NB4 (cell line): ENCODE results near the gene DLG4.

Experiments
- DNase-seq: peaks from one replicate; pipeline ENCODE4 v3.0.0; 2010; ENCODE audit warnings: low read depth
- H3K4me3 ChIP-seq: one replicate; pipeline ENCODE4 v1.5.1; 2011; ENCODE audit warnings: mild to moderate bottlenecking, low read depth, low read length, moderate library complexity
- CTCF ChIP-seq: IDR thresholded peaks from one replicate; pipeline ENCODE4 v1.5.1; 2012; ENCODE audit warnings: low read depth, low read length
- MAX ChIP-seq: IDR thresholded peaks from 2 replicates; pipeline ENCODE4 v1.6.1; 2011; ENCODE audit warnings: low read depth, low read length
- MYC ChIP-seq: IDR thresholded peaks from 2 replicates; pipeline ENCODE4 v1.6.1; 2011; ENCODE audit warnings: low read depth, low read length
- POLR2A ChIP-seq: IDR thresholded peaks from 2 replicates; pipeline ENCODE4 v1.6.1; 2011; ENCODE audit warnings: mild to moderate bottlenecking; ENCODE audit not compliant: insufficient read length; ENCODE audit errors: extremely low read depth

Gene DLG4

GRCh38 chr17:7216242-7217112 is 3.2 kb downstream of the DLG4 start:
- peak overlapping the region; percentile 28 for H3K4me3 ChIP-seq
- no peak for TF ChIP-seq CTCF
- TF ChIP-seq MYC: no peak
- no peak for TF ChIP-seq MAX
- no peak for TF ChIP-seq POLR2A
- peak; percentile 14 for DNase-seq

- H3K4me3 ChIP-seq: peak overlapping the region; percentile 50
- TF ChIP-seq MAX (peak; percentile 43; the same call in 1 of the 2 replicates), CTCF (no peak)
- peak; percentile 65 for DNase-seq
Observed at GRCh38 chr17:7215652-7216180, 3.9 kb downstream of the DLG4 start.

- H3K4me3 ChIP-seq: peak overlapping the region; percentile 50
- TF ChIP-seq MYC: no peak
- no peak for TF ChIP-seq CTCF
- TF ChIP-seq POLR2A: no peak
- no peak for TF ChIP-seq MAX
- DNase-seq: no peak
Observed at GRCh38 chr17:7215136-7215638, 4.4 kb downstream of the DLG4 start.

- DNase-seq: peak; percentile 96
- H3K4me3 ChIP-seq: peak overlapping the region; percentile 50
- peak; percentile 57 for TF ChIP-seq MAX
- peak; percentile 49 for TF ChIP-seq CTCF
- peak; percentile 73 for TF ChIP-seq MYC
- no peak for TF ChIP-seq POLR2A
Observed at GRCh38 chr17:7214300-7215135, 5.1 kb downstream of the DLG4 start.

GRCh38 chr17:7213895-7214299 is 5.7 kb downstream of the DLG4 start:
- peak; percentile 78 for DNase-seq
- no peak overlapping the region for H3K4me3 ChIP-seq
- no peak for TF ChIP-seq MAX
- peak; percentile 50 for TF ChIP-seq CTCF
